Esophagus squamous epithelium (tissue), 5 donors: ENCODE data around the gene RTTN. TPM values are rescaled to one million over a fixed set of nuclear protein-coding genes. Genes with fewer than 3 reads are reported as not detected.
"Not testable (repeated sequence)": the region's sequence is repeated elsewhere in the genome, so short reads cannot be mapped to it uniquely, and the experiment has no call there.

Source experiments
- DNase-seq: peaks from one replicate; lab custom pipeline; 2025; lab: John Stamatoyannopoulos, UW
- H3K27ac ChIP-seq, 4 donors: fragments of 200-600 bp; sonication (generic); one replicate each; pipeline ENCODE4 v1.5.1; 2016 to 2019; ENCODE audit warnings: mild to moderate bottlenecking in 1 of 4
- H3K27me3 ChIP-seq, 4 donors: fragments of 200-600 bp; sonication (generic); 1 replicate in 3 of 4; 2 replicates in 1 of 4; pipeline versions ENCODE4 v1.5.1 to v1.6.0; 2017 to 2021; ENCODE audit warnings: antibody characterized with exemption in 1 of 4
- H3K36me3 ChIP-seq, 3 donors: fragments of 200-600 bp; sonication (generic); one replicate each; pipeline ENCODE4 v1.5.1; 2016 to 2019
- H3K4me1 ChIP-seq, 3 donors: fragments of 200-600 bp; sonication (generic); one replicate each; pipeline ENCODE4 v1.5.1; 2017 to 2019
- H3K4me3 ChIP-seq, 4 donors: fragments of 200-600 bp; sonication (generic); 1 replicate in 3 of 4; 2 replicates in 1 of 4; pipeline ENCODE4 v1.5.1; 2016 to 2019; ENCODE audit warnings: mild to moderate bottlenecking in 2 of 4, moderate library complexity in 1 of 4
- H3K9me3 ChIP-seq, 3 donors: fragments of 200-600 bp; sonication (generic); one replicate each; pipeline ENCODE4 v1.5.1; 2016 to 2019
- CTCF ChIP-seq, 6 experiments: fragments of 450-650 bp in 4 of 6; fragments of 200-600 bp in 2 of 6; sonication (generic) in 2 of 6; IDR thresholded peaks; one replicate each; pipeline ENCODE4 v1.5.1; 2016 to 2019; ENCODE audit warnings: antibody characterized with exemption in 6 of 6, mild to moderate bottlenecking in 4 of 6, moderate library complexity in 4 of 6
- POLR2A ChIP-seq, 4 donors: fragments of 450-650 bp; IDR thresholded peaks; one replicate each; pipeline ENCODE4 v1.6.1; 2017; ENCODE audit warnings: antibody characterized with exemption in 4 of 4, mild to moderate bottlenecking in 4 of 4, moderate library complexity in 3 of 4
- WGBS, 2 donors: methylation state at CpG; one replicate each; pipeline ENCODE4 v1.1.5; 2018; 5-methylcytosine and 5-hydroxymethylcytosine counted together
- intact Hi-C: fragments of 100-400 bp; cut with DNase I; formaldehyde crosslinking; loops from one replicate; pipeline ENCODE4 v1.15.0; 2022
- total RNA-seq, 4 donors: library from RNA; depleted of rRNA; stranded (reverse); fragments of >200 nt; gene quantifications; one replicate each; pipeline ENCODE4 v1.1.0, GENCODE V29; 2016
- donor health status: DM: yes; HTN: yes; CAD: no.

The RTTN gene
- 10 to 100 TPM in 2 of 4 donors, 1 to 10 TPM in 2; 4.1 to 14.4 (median 9.2) TPM for total RNA-seq

GRCh38 chr18:70205421-70206397 lies at the start of gene RTTN:
Gene RTTN (minus strand): TSS chr18:70205687. CDS start chr18:70205658, 29 bp downstream.
- Histone ChIP-seq H3K36me3 (peaks cover 0 to 24% (median 0%) of the 10 kb centered on the region in 3 donors), H3K27ac (peak within 1 kb of the TSS; percentile 93 to 97 (median 94)), H3K4me3 (peak within 1 kb of the TSS; percentile 70 to 90 (median 76)), H3K4me1 (peaks cover 3 to 22% (median 8%) of the 10 kb centered on the region in 3 donors), H3K27me3 (no peaks in the 10 kb centered on the region), H3K9me3 (no peaks in the 10 kb centered on the region)
- DNase-seq = peak; percentile 59
- TF ChIP-seq POLR2A (IDR thresholded peaks at IDR 0.05) = no peak
- peak in 1 of 6 experiments; percentile 31 for TF ChIP-seq CTCF (IDR thresholded peaks at IDR 0.05)
- intact Hi-C loops = loop anchor here (10.0 kb wide), 1 partner anchor 89 kb away; no protein-coding TSS in a partner anchor
- 0 to 1% methylated on average over 30 to 36 of the region's 78 CpGs for WGBS, 2 donors

- no peak overlapping the region for H3K27ac ChIP-seq
- H3K4me1 ChIP-seq = no peaks in the 10 kb centered on the region
- 87 to 89% methylated on average over 12 of the region's 12 CpGs for WGBS, 2 donors
- intact Hi-C loops = no loop called here
- TF ChIP-seq POLR2A (IDR thresholded peaks at IDR 0.05) (no peak), CTCF (IDR thresholded peaks at IDR 0.05) (no peak)
- DNase-seq = no peak
- no peaks in the 10 kb centered on the region for H3K36me3 ChIP-seq
- no peak overlapping the region for H3K4me3 ChIP-seq
- no peaks in the 10 kb centered on the region for H3K27me3 ChIP-seq
- no peaks in the 10 kb centered on the region for H3K9me3 ChIP-seq
Measured at GRCh38 chr18:70250781-70251180, 45.3 kb upstream of the RTTN start.

GRCh38 chr18:70249861-70250260 lies 44.4 kb upstream of the RTTN start:
- H3K27ac ChIP-seq, H3K4me1 ChIP-seq, H3K36me3 ChIP-seq, H3K4me3 ChIP-seq, H3K27me3 ChIP-seq, H3K9me3 ChIP-seq, intact Hi-C loops, DNase-seq: not testable (repeated sequence)
- 89 to 95% methylated on average over 18 of the region's 18 CpGs for WGBS, 2 donors

GRCh38 chr18:70249118-70249517 lies 43.6 kb upstream of the RTTN start:
- H3K27ac ChIP-seq = no peak overlapping the region
- no peaks in the 10 kb centered on the region for H3K36me3 ChIP-seq
- intact Hi-C loops = no loop called here
- H3K9me3 ChIP-seq = no peaks in the 10 kb centered on the region
- no peaks in the 10 kb centered on the region for H3K4me1 ChIP-seq
- WGBS, 2 donors = 25 to 40% methylated on average over 3 to 5 of the region's 5 CpGs
- no peak for TF ChIP-seq CTCF (IDR thresholded peaks at IDR 0.05)
- no peak for TF ChIP-seq POLR2A (IDR thresholded peaks at IDR 0.05)
- no peak overlapping the region for H3K4me3 ChIP-seq
- no peak for DNase-seq
- no peaks in the 10 kb centered on the region for H3K27me3 ChIP-seq

- H3K27ac ChIP-seq = no peak overlapping the region
- no peaks in the 10 kb centered on the region for H3K27me3 ChIP-seq
- no peak for TF ChIP-seq CTCF (IDR thresholded peaks at IDR 0.05)
- TF ChIP-seq POLR2A (IDR thresholded peaks at IDR 0.05) = no peak
- intact Hi-C loops = no loop called here
- no peaks in the 10 kb centered on the region for H3K9me3 ChIP-seq
- no peak overlapping the region for H3K4me3 ChIP-seq
- H3K4me1 ChIP-seq = peaks cover 0 to 4% (median 0%) of the 10 kb centered on the region in 3 donors
- no peak for DNase-seq
- WGBS, 2 donors = 30 to 40% methylated on average over 4 of the region's 4 CpGs
- no peaks in the 10 kb centered on the region for H3K36me3 ChIP-seq
Measured at GRCh38 chr18:70246061-70246466, 40.6 kb upstream of the RTTN start.
